Hepatocyte (in vitro differentiated cells): ENCODE measurements around the gene SLC2A13. TPM values are rescaled to one million over a fixed set of nuclear protein-coding genes. Genes with fewer than 3 reads are reported as not detected.

Experiments
- DNase-seq: peaks from one replicate; pipeline ENCODE4 v3.0.0-alpha.2; 2016; ENCODE audit warnings: low spot score
- H2AFZ ChIP-seq: fragments of 200-600 bp; sonication (generic); 2 replicates; pipeline ENCODE4 v1.6.0; 2016; ENCODE audit warnings: antibody characterized with exemption, mild to moderate bottlenecking
- H3K27ac ChIP-seq: fragments of 200-600 bp; sonication (generic); 2 replicates; pipeline ENCODE4 v1.5.1; 2016; ENCODE audit warnings: mild to moderate bottlenecking
- H3K27me3 ChIP-seq: fragments of 200-600 bp; sonication (generic); 2 replicates; pipeline ENCODE4 v1.6.1; 2016
- H3K36me3 ChIP-seq: fragments of 200-600 bp; sonication (generic); replicated peaks from 2 replicates; pipeline ENCODE4 v1.5.1; 2016; ENCODE audit warnings: low read depth; ENCODE audit not compliant: insufficient read depth
- H3K4me1 ChIP-seq: fragments of 200-600 bp; sonication (generic); 2 replicates; pipeline ENCODE4 v1.5.1; 2016; ENCODE audit warnings: mild to moderate bottlenecking, moderate library complexity; ENCODE audit not compliant: insufficient read depth
- H3K4me2 ChIP-seq: fragments of 200-600 bp; sonication (generic); 2 replicates; pipeline ENCODE4 v1.6.0; 2016
- H3K4me3 ChIP-seq: fragments of 200-600 bp; sonication (generic); 2 replicates; pipeline ENCODE4 v1.5.1; 2016; ENCODE audit warnings: mild to moderate bottlenecking
- H3K79me2 ChIP-seq: fragments of 200-600 bp; sonication (generic); 2 replicates; pipeline ENCODE4 v1.6.0; 2017; ENCODE audit warnings: mild to moderate bottlenecking
- H3K9me2 ChIP-seq: fragments of 200-600 bp; sonication (generic); replicated peaks from 2 replicates; pipeline ENCODE4 v1.6.0; 2017; ENCODE audit warnings: mild to moderate bottlenecking; ENCODE audit not compliant: insufficient read depth
- H3K9me3 ChIP-seq: fragments of 200-600 bp; sonication (generic); 2 replicates; pipeline ENCODE4 v1.5.1; 2016; ENCODE audit warnings: low read depth, mild to moderate bottlenecking
- H4K20me1 ChIP-seq: fragments of 200-600 bp; sonication (generic); 2 replicates; pipeline ENCODE4 v1.6.0; 2016; ENCODE audit warnings: mild to moderate bottlenecking; ENCODE audit not compliant: insufficient read depth, poor library complexity, severe bottlenecking
- EZH2 ChIP-seq: fragments of 200-600 bp; sonication (generic); IDR thresholded peaks from 2 replicates; pipeline ENCODE4 v1.6.1; 2016; ENCODE audit warnings: antibody characterized with exemption, mild to moderate bottlenecking, borderline replicate concordance
- EZH2phosphoT487 ChIP-seq: fragments of 200-600 bp; sonication (generic); IDR thresholded peaks from one replicate; pipeline ENCODE4 v1.6.1; 2018; ENCODE audit warnings: antibody characterized with exemption, mild to moderate bottlenecking, low read depth, moderate library complexity; ENCODE audit not compliant: unreplicated experiment, severe bottlenecking
- WGBS: methylation state at CpG from one replicate; pipeline ENCODE4 v1.1.6; 2016; ENCODE audit warnings: low lambda C conversion rate; ENCODE audit errors: missing lambda C conversion rate; 5-methylcytosine and 5-hydroxymethylcytosine counted together
- polyA plus RNA-seq: library from polyadenylated mRNA; unstranded; fragments of >200 nt; fragmentation: Nextera tagmentation; extraction: Ambion mirVana; gene quantifications from 2 replicates; pipeline ENCODE4 v1.2.1, GENCODE V29; 2016
- total RNA-seq: library from RNA; depleted of rRNA; stranded (reverse); fragments of >200 nt; gene quantifications from 2 replicates; pipeline ENCODE4 v1.2.3, GENCODE V29; 2014
- TF ChIP-seq, protein P1 (sequence below): fragments of 200-600 bp; sonication (generic); IDR thresholded peaks from 2 replicates; pipeline ENCODE4 v1.5.1; 2016; ENCODE audit warnings: antibody characterized with exemption, mild to moderate bottlenecking; ENCODE audit not compliant: poor library complexity

The SLC2A13 gene
- total and polyA plus RNA-seq, 2 experiments from 2014 or later = 12.1 to 21.1 TPM

DNA sequence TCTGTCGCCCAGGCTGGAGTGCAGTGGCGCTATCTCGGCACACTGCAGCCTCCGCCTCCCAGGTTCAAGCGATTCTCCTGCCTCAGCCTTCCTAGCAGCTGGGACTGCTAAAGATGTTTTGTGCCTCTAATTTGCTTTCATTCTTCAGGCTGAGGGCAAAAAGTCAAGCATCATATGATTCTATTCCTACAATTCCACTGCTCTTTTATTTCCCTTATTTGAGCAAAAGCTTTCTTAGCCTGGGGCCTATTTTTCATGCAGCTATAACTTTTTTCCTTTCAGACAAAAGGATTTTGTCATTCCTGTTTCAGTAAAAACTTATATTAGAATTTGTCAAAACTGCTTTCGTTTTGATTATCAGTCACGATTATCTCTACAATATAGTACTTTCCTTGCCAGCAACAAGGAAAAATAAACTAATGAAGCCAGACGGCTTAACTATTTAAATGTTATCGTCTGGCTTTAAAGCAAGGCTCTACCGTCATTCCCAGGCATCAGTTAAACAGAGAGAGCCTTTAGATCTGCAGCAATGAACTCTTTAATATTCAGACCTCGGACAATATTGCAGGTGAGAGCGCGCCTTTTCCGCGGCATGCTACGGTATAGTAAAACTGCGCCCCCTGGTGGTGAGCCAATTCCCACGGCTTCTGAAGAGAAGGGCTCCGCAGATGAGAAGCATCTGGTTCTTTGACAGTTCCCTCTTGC is 1.4 kb upstream of the SLC2A13 start:
- H3K9me2 ChIP-seq = no peaks in the 10 kb centered on the region
- H3K27me3 ChIP-seq = no peaks in the 10 kb centered on the region
- WGBS = 31% methylated on average over 19 of the region's 19 CpGs
- peaks cover 15% of the 10 kb centered on the region for H3K4me1 ChIP-seq
- no peaks in the 10 kb centered on the region for H3K9me3 ChIP-seq
- H4K20me1 ChIP-seq = peaks cover 6% of the 10 kb centered on the region
- no peak overlapping the region for H3K4me3 ChIP-seq
- DNase-seq = peak; percentile 94
- TF ChIP-seq EZH2 = no peak
- TF ChIP-seq, protein P1, sequence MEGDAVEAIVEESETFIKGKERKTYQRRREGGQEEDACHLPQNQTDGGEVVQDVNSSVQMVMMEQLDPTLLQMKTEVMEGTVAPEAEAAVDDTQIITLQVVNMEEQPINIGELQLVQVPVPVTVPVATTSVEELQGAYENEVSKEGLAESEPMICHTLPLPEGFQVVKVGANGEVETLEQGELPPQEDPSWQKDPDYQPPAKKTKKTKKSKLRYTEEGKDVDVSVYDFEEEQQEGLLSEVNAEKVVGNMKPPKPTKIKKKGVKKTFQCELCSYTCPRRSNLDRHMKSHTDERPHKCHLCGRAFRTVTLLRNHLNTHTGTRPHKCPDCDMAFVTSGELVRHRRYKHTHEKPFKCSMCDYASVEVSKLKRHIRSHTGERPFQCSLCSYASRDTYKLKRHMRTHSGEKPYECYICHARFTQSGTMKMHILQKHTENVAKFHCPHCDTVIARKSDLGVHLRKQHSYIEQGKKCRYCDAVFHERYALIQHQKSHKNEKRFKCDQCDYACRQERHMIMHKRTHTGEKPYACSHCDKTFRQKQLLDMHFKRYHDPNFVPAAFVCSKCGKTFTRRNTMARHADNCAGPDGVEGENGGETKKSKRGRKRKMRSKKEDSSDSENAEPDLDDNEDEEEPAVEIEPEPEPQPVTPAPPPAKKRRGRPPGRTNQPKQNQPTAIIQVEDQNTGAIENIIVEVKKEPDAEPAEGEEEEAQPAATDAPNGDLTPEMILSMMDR = peak; percentile 90
- H3K79me2 ChIP-seq = peaks cover 28% of the 10 kb centered on the region
- no peaks in the 10 kb centered on the region for H3K36me3 ChIP-seq
- H3K4me2 ChIP-seq = peak overlapping the region; percentile 69
- H2AFZ ChIP-seq = no peak overlapping the region
- H3K27ac ChIP-seq = no peak overlapping the region

DNA sequence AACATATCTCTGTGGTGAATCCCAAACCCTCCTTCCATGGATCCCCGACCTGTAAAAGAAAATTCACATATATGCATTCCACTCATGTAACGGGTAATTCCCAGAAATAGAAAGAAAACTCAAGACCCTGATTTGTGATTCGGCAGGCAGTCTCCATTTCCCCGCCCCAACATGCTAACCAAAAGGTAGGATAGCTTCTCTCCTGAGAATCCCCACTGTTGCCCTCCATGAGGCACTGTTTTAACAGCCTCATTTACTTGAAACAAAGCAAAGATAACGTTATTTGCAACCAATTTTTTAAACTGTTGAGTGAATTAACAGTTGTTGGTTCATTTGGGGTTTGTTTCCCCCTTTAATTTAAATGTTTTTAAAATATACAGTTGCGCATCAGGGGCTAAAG is 774 bp upstream of the SLC2A13 start:
- 83% methylated on average over 6 of the region's 6 CpGs for WGBS
- peak overlapping the region; percentile 97 for H3K4me2 ChIP-seq
- H3K79me2 ChIP-seq = peaks cover 34% of the 10 kb centered on the region
- H3K4me1 ChIP-seq = peaks cover 15% of the 10 kb centered on the region
- TF ChIP-seq, protein P1 = no peak
- TF ChIP-seq EZH2phosphoT487 (no peak), EZH2 (no peak)
- no peaks in the 10 kb centered on the region for H3K27me3 ChIP-seq
- H3K36me3 ChIP-seq = no peaks in the 10 kb centered on the region
- no peak overlapping the region for H2AFZ ChIP-seq
- peaks cover 6% of the 10 kb centered on the region for H4K20me1 ChIP-seq
- no peaks in the 10 kb centered on the region for H3K9me3 ChIP-seq
- H3K27ac ChIP-seq = no peak overlapping the region
- H3K4me3 ChIP-seq = no peak overlapping the region
- no peak for DNase-seq
- no peaks in the 10 kb centered on the region for H3K9me2 ChIP-seq

DNA sequence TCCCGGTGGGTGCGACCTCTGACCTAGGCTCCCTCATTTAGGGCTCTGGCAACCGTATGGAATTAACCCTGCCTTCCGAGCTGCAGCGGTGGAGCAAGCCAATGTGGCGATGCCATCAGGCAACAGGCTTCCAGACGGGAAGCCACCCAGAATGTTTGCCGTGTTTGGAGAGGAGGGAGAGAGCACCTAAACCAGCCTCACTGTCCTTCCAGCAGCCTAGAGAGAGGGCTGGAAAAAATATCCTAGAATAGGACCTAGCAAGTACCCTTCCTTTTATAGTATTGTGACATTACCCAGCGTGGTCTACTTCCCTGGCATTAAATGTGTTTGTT is 287 bp upstream of the SLC2A13 start:
- 31% methylated on average over 7 of the region's 9 CpGs for WGBS
- Histone ChIP-seq H3K4me2 (peak overlapping the region; percentile 97), H3K4me3 (peak overlapping the region; percentile 28), H3K36me3 (no peaks in the 10 kb centered on the region), H3K9me3 (no peaks in the 10 kb centered on the region), H3K27me3 (no peaks in the 10 kb centered on the region), H3K27ac (no peak overlapping the region), H3K9me2 (no peaks in the 10 kb centered on the region), H2AFZ (no peak overlapping the region), H3K4me1 (peaks cover 15% of the 10 kb centered on the region), H3K79me2 (peaks cover 39% of the 10 kb centered on the region), H4K20me1 (peaks cover 6% of the 10 kb centered on the region)
- TF ChIP-seq, protein P1 = no peak
- TF ChIP-seq EZH2 (peak; percentile 41), EZH2phosphoT487 (no peak)
- DNase-seq = no peak

DNA sequence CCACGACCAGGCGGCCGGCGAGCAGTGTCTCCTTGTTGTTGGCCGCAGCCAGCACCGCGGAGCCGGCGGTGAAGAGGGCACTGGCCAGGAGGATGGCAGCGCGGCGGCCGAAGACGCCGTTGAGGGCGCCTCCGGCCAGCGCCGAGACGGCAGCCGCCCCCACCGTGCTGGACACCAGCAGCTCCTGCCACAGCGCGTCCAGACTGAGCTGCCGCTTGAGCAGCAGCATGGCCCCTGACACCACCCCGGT is 691 bp downstream of the SLC2A13 start:
- Histone ChIP-seq H3K27ac (peak overlapping the region; percentile 75), H3K79me2 (peaks cover 47% of the 10 kb centered on the region), H3K9me2 (no peaks in the 10 kb centered on the region), H3K36me3 (no peaks in the 10 kb centered on the region), H3K4me2 (peak overlapping the region; percentile 97), H2AFZ (peak overlapping the region; percentile 98), H3K4me1 (peaks cover 15% of the 10 kb centered on the region), H4K20me1 (peaks cover 6% of the 10 kb centered on the region), H3K27me3 (no peaks in the 10 kb centered on the region), H3K4me3 (peak overlapping the region; percentile 98), H3K9me3 (no peaks in the 10 kb centered on the region)
- peak; percentile 69 for DNase-seq
- TF ChIP-seq, protein P1 = no peak
- whole genome bisulfite sequencing = 3% methylated on average over 13 of the region's 26 CpGs
